DND-41 (cell line): Measurements from ENCODE around the gene KCNT1.

Experiments used
- EZH2 ChIP-seq: IDR thresholded peaks from 3 replicates; pipeline ENCODE4 v1.6.1; 2012; ENCODE audit warnings: borderline replicate concordance, low read depth, mild to moderate bottlenecking, moderate library complexity, low read length, inconsistent platforms; ENCODE audit not compliant: severe bottlenecking
- TF ChIP-seq, protein P1 (sequence below): IDR thresholded peaks from 2 replicates; pipeline ENCODE4 v1.5.1; 2012; ENCODE audit warnings: borderline replicate concordance, low read length, moderate library complexity, mild to moderate bottlenecking; ENCODE audit not compliant: poor library complexity, severe bottlenecking; ENCODE audit errors: extremely low read depth

DNA sequence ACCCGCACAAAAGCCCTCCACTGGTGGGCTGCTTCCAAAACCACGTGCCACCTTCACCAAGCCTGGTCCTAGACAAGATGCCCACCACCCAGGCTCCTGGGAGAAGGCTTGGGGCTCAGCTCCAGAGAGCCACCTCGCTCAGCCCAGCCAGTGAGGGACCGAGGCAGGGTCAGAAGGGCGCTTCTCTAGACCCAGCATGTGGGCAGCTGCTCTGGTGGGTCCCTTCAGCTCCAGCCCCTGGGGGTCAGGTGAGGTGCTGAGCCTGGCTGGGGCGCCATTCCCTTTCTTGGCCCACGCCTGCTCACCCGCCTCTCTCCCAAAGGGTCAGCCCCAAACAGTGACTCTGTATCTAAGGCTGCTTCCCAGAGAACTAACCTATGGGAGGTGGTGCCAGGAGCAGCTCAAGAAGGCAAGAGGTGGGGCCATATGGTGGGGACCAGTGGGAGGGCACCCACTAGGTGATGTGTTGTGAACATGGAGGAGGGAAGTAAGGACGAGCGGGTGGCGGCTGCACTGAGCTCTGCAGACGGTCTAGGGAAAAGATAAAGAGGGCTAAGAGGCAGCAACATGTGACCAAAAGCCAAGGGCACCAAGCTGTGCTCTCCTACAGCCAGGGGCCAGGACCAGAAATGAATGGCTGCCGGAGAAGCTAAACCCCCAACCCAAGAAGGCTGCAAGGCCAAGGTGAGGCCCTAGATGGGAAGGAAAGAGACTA, 126.0 kb downstream of the KCNT1 start:
- TF ChIP-seq, protein P1, sequence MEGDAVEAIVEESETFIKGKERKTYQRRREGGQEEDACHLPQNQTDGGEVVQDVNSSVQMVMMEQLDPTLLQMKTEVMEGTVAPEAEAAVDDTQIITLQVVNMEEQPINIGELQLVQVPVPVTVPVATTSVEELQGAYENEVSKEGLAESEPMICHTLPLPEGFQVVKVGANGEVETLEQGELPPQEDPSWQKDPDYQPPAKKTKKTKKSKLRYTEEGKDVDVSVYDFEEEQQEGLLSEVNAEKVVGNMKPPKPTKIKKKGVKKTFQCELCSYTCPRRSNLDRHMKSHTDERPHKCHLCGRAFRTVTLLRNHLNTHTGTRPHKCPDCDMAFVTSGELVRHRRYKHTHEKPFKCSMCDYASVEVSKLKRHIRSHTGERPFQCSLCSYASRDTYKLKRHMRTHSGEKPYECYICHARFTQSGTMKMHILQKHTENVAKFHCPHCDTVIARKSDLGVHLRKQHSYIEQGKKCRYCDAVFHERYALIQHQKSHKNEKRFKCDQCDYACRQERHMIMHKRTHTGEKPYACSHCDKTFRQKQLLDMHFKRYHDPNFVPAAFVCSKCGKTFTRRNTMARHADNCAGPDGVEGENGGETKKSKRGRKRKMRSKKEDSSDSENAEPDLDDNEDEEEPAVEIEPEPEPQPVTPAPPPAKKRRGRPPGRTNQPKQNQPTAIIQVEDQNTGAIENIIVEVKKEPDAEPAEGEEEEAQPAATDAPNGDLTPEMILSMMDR, result no peak
- no peak for TF ChIP-seq EZH2
